CD14-positive monocyte (primary cell): Measurements from ENCODE around the gene BLMH. TPM values are rescaled to one million over a fixed set of nuclear protein-coding genes. Genes with fewer than 3 reads are reported as not detected.
A peak's percentile ranks its signal among the peaks of the same experiment; 100 is the strongest.

ENCODE experiments used
- DNase-seq, 3 donors: peaks; one replicate each; pipeline ENCODE4 v3.0.0-alpha.2; 2011 to 2022
- H2AFZ ChIP-seq: 2 replicates; pipeline ENCODE4 v1.6.0; 2012; ENCODE audit warnings: mild to moderate bottlenecking, low read depth, low read length, inconsistent platforms; ENCODE audit not compliant: insufficient read depth, poor library complexity, severe bottlenecking
- H3K27ac ChIP-seq, 2 donors: 1 replicate in 1 of 2; 2 replicates in 1 of 2; pipeline ENCODE4 v1.5.1; 2012 to 2013; ENCODE audit warnings: low read length in 2 of 2, control low read depth in 1 of 2, inconsistent platforms in 1 of 2, low read depth in 1 of 2, mild to moderate bottlenecking in 1 of 2
- H3K27me3 ChIP-seq, 2 donors: one replicate each; pipeline versions ENCODE4 v1.6.0 to v1.6.1; 2011 to 2013; ENCODE audit warnings: low read length in 2 of 2; ENCODE audit not compliant: control insufficient read depth in 2 of 2, insufficient read depth in 2 of 2
- H3K36me3 ChIP-seq, 2 donors: replicated peaks in 1 of 2; 1 replicate in 1 of 2; 2 replicates in 1 of 2; pipeline versions ENCODE4 v1.5.1 to v1.6.1; 2012 to 2013; ENCODE audit warnings: low read length in 2 of 2, control low read depth in 1 of 2, inconsistent platforms in 1 of 2, mild to moderate bottlenecking in 1 of 2; ENCODE audit not compliant: insufficient read depth in 2 of 2, control insufficient read depth in 1 of 2
- H3K4me1 ChIP-seq, 2 donors: 1 replicate in 1 of 2; 2 replicates in 1 of 2; pipeline versions ENCODE4 v1.5.1 to v1.6.1; 2012 to 2013; ENCODE audit warnings: low read length in 2 of 2, control low read depth in 1 of 2, inconsistent platforms in 1 of 2, mild to moderate bottlenecking in 1 of 2, moderate library complexity in 1 of 2; ENCODE audit not compliant: insufficient read depth in 2 of 2, control insufficient read depth in 1 of 2
- H3K4me2 ChIP-seq: replicated peaks from 2 replicates; pipeline ENCODE3; 2012; ENCODE audit warnings: low read length, moderate library complexity, mild to moderate bottlenecking; ENCODE audit not compliant: poor library complexity, severe bottlenecking; ENCODE audit errors: extremely low read depth
- H3K4me3 ChIP-seq, 3 experiments: fragments of 200-600 bp in 1 of 3; sonication (generic) in 1 of 3; replicated peaks in 1 of 3; 1 replicate in 2 of 3; 2 replicates in 1 of 3; pipeline ENCODE4 v1.5.1; 2011 to 2013; ENCODE audit warnings: low read length in 3 of 3, mild to moderate bottlenecking in 3 of 3, control low read depth in 2 of 3, low read depth in 2 of 3, inconsistent platforms in 1 of 3, moderate library complexity in 1 of 3
- H3K79me2 ChIP-seq: 2 replicates; pipeline ENCODE4 v1.6.0; 2012; ENCODE audit warnings: mild to moderate bottlenecking, control low read depth, inconsistent platforms, low read length, moderate library complexity; ENCODE audit not compliant: insufficient read depth
- H3K9ac ChIP-seq: 2 replicates; pipeline ENCODE4 v1.6.0; 2017; ENCODE audit warnings: low read length, mild to moderate bottlenecking; ENCODE audit not compliant: insufficient read depth, poor library complexity, severe bottlenecking
- H3K9me3 ChIP-seq, 2 donors: replicated peaks in 1 of 2; 1 replicate in 1 of 2; 2 replicates in 1 of 2; pipeline versions ENCODE4 v1.5.1 to v1.6.1; 2012 to 2013; ENCODE audit warnings: low read length in 2 of 2, control low read depth in 1 of 2; ENCODE audit not compliant: control insufficient read depth in 1 of 2, insufficient read depth in 1 of 2
- H4K20me1 ChIP-seq: 2 replicates; pipeline ENCODE4 v1.6.0; 2012; ENCODE audit warnings: mild to moderate bottlenecking, low read length, control low read depth, moderate library complexity; ENCODE audit not compliant: insufficient read depth
- H3K27ac Mint-ChIP-seq, 7 donors: one replicate each; pipeline ENCODE4 v1.8.0; 2020; ENCODE audit warnings: mild to moderate bottlenecking in 7 of 7, mixed read lengths in 7 of 7, moderate library complexity in 6 of 7, inconsistent platforms in 2 of 7
- H3K27me3 Mint-ChIP-seq, 3 donors: one replicate each; pipeline ENCODE4 v1.8.0; 2021 to 2022; ENCODE audit warnings: low read depth in 3 of 3, mild to moderate bottlenecking in 3 of 3, mixed read lengths in 3 of 3, moderate library complexity in 3 of 3, inconsistent platforms in 1 of 3
- H3K36me3 Mint-ChIP-seq, 2 donors: one replicate each; pipeline ENCODE4 v1.8.0; 2020; ENCODE audit warnings: mixed read lengths in 2 of 2, inconsistent platforms in 1 of 2, mild to moderate bottlenecking in 1 of 2
- H3K4me1 Mint-ChIP-seq: one replicate; pipeline ENCODE4 v1.8.0; 2020; ENCODE audit warnings: mild to moderate bottlenecking, mixed read lengths
- H3K4me3 Mint-ChIP-seq, 2 donors: one replicate each; pipeline ENCODE4 v1.8.0; 2020; ENCODE audit warnings: mild to moderate bottlenecking in 2 of 2, mixed read lengths in 2 of 2, moderate library complexity in 1 of 2
- H3K9me3 Mint-ChIP-seq, 7 donors: one replicate each; pipeline ENCODE4 v1.8.0; 2020 to 2022; ENCODE audit warnings: mixed read lengths in 7 of 7, mild to moderate bottlenecking in 6 of 7, moderate library complexity in 6 of 7, inconsistent platforms in 2 of 7
- whole genome bisulfite sequencing: methylation state at CpG from one replicate; pipeline ENCODE4 v1.1.5; 2013; ENCODE audit warnings: missing lambda C conversion rate; ENCODE audit not compliant: insufficient coverage; 5-methylcytosine and 5-hydroxymethylcytosine counted together
- intact Hi-C, 2 donors: fragments of 100-400 bp; cut with micrococcal nuclease; formaldehyde crosslinking; loops; one replicate each; pipeline versions ENCODE4 v1.15.0 to v1.15.1; 2023
- polyA plus RNA-seq, 3 donors: library from polyadenylated mRNA; depleted of rRNA in 1 of 3; unstranded in 2 of 3; stranded (reverse) in 1 of 3; fragments of 300-500 nt in 2 of 3; fragments of >200 nt in 1 of 3; fragmentation: Illumina TruSeq in 2 of 3; gene quantifications; 1 replicate in 2 of 3; 2 replicates in 1 of 3; pipeline ENCODE4 v1.2.3, GENCODE V29; 2012 to 2021
- TF ChIP-seq, protein P1 (sequence below): fragments of 200-600 bp; IDR thresholded peaks from one replicate; pipeline ENCODE4 v1.8.0; 2022; ENCODE audit warnings: antibody characterized with exemption, mild to moderate bottlenecking

BLMH gene
- polyA plus RNA-seq, 3 donors, result 6.6 to 10.8 (median 10.4) TPM

DNA sequence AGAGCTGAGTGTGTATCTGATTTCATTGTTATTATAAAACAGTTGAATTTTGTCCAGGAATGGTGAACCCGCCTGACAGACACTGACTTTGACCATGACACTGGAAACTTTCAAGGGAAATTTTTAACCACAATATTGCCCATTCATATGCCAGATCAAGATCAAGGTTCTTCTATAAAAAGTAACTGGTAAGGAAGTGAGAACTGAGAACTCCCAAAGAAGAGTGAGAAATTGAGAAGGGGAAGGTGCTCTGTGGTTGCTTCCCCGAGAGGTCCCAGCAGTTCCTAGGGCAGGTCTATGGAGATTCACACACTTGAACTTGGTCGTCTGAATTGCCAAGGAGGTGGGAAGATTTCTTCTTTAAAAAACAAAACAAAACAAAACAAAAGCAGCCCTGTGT lies 83.5 kb downstream of the BLMH start:
- Mint-ChIP-seq H3K27ac (no peak overlapping the region), H3K27me3 (peaks cover 10 to 26% (median 23%) of the 10 kb centered on the region in 3 donors), H3K4me1 (peaks cover 10% of the 10 kb centered on the region), H3K9me3 (peaks cover 0 to 1% (median 0%) of the 10 kb centered on the region in 7 donors), H3K4me3 (no peak overlapping the region), H3K36me3 (no peaks in the 10 kb centered on the region)
- H3K79me2 ChIP-seq, result no peaks in the 10 kb centered on the region
- intact Hi-C loops, result no loop called here
- H3K27ac ChIP-seq, result no peak overlapping the region
- H3K9me3 ChIP-seq, result no peaks in the 10 kb centered on the region
- no peak overlapping the region for H2AFZ ChIP-seq
- no peaks in the 10 kb centered on the region for H4K20me1 ChIP-seq
- no peaks in the 10 kb centered on the region for H3K36me3 ChIP-seq
- H3K4me1 ChIP-seq, result peaks cover 0 to 5% of the 10 kb centered on the region in 2 donors
- no peaks in the 10 kb centered on the region for H3K27me3 ChIP-seq
- no peak overlapping the region for H3K4me2 ChIP-seq
- no CpG with 5 or more reads among the region's 3 CpGs for WGBS
- DNase-seq, result peak in 1 of 3 donors; percentile 7
- no peak overlapping the region for H3K9ac ChIP-seq
- TF ChIP-seq, protein P1, sequence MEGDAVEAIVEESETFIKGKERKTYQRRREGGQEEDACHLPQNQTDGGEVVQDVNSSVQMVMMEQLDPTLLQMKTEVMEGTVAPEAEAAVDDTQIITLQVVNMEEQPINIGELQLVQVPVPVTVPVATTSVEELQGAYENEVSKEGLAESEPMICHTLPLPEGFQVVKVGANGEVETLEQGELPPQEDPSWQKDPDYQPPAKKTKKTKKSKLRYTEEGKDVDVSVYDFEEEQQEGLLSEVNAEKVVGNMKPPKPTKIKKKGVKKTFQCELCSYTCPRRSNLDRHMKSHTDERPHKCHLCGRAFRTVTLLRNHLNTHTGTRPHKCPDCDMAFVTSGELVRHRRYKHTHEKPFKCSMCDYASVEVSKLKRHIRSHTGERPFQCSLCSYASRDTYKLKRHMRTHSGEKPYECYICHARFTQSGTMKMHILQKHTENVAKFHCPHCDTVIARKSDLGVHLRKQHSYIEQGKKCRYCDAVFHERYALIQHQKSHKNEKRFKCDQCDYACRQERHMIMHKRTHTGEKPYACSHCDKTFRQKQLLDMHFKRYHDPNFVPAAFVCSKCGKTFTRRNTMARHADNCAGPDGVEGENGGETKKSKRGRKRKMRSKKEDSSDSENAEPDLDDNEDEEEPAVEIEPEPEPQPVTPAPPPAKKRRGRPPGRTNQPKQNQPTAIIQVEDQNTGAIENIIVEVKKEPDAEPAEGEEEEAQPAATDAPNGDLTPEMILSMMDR, result no peak
- no peak overlapping the region for H3K4me3 ChIP-seq

DNA sequence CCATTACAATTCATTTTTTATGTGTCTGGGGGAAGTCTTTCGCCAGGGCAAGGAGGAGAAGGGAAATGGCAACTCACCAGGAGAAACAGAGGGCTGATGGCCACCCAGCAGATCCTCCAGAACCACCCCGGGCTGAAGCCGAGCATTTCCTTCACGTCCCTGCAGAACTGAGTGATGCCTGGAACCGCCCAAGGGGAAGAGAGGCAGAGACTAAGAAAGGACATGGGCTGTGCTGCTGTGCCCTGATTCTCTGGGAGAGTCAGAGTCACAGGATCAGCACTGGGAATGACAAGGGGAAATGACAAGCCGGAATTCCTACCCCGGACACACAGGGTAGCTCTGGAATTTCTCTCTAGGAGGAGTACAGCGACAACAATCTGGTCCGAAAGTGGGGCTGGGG lies 84.1 kb downstream of the BLMH start:
- Mint-ChIP-seq H3K4me1 (peaks cover 10% of the 10 kb centered on the region), H3K9me3 (peaks cover 0 to 1% (median 0%) of the 10 kb centered on the region in 7 donors), H3K36me3 (no peaks in the 10 kb centered on the region), H3K27me3 (peaks cover 10 to 26% (median 23%) of the 10 kb centered on the region in 3 donors), H3K4me3 (peak overlapping the region in 1 of 2 donors; percentile 11), H3K27ac (peak overlapping the region in 1 of 7 donors; percentile 16)
- Histone ChIP-seq H2AFZ (no peak overlapping the region), H3K9ac (no peak overlapping the region), H3K4me3 (no peak overlapping the region), H3K27me3 (no peaks in the 10 kb centered on the region), H3K36me3 (no peaks in the 10 kb centered on the region), H3K4me1 (peaks cover 0 to 5% of the 10 kb centered on the region in 2 donors), H3K79me2 (no peaks in the 10 kb centered on the region), H3K9me3 (no peaks in the 10 kb centered on the region), H3K4me2 (no peak overlapping the region), H3K27ac (no peak overlapping the region), H4K20me1 (no peaks in the 10 kb centered on the region)
- no peak for DNase-seq
- intact Hi-C loops, result no loop called here
- 93% methylated on average over 7 of the region's 9 CpGs for WGBS
- TF ChIP-seq, protein P1, result no peak
